ENCODE results near the gene TMEM143. TPM values are rescaled to one million over a fixed set of nuclear protein-coding genes. Genes with fewer than 3 reads are reported as not detected.
"Not testable (repeated sequence)": the region's sequence is repeated elsewhere in the genome, so short reads cannot be mapped to it uniquely, and the experiment has no call there.

Gene TMEM143
- total RNA-seq, 2 experiments from 2014 or later, result 18.9 to 21.5 TPM

DNA sequence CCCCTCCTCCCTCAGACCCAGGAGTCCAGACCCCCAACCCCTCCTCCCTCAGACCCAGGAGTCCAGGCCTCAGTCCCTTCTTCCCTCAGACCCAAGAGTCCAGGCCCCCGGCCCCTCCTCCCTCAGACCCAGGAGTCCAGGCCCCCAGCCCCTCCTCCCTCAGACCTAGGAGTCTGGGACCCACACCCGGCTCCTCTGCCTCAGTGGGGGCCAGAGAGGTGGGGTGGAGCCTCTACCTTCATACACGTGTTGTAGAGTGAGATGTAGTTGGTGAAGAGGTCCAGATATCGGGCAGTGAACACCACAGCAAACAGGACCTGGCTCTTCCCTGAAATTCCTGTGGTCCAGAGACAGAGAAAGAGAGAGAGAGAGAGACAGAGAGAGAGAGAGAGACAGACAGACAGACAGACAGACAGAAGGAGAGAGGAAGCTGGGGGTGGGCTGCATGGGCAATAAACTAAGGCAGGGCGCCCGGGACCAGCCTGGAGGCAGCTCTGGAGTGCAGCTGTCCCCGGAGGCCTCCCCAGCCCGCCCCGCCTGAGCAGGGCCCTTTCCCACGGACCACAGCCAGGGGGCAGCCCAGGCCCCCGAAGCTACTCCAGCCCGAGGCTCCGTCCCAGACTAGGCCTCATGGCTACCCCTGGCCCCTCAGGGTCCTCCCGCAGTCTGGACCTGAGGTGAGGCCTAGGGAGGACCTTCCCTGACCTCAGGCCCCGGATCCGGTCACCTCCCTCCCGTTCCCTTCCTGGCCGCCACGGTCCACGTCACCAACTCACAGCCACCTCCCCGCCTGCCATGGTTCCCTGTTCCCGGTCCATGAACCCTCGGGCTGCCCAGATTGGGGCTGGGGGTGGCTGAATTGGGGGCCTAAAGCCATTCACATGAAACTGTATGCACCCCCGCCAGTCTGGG lies 26.7 kb upstream of the TMEM143 start:
- peak; percentile 83 for DNase-seq
- peaks cover 17% of the 10 kb centered on the region for H3K4me1 Mint-ChIP-seq
- H3K27ac Mint-ChIP-seq, result peak overlapping the region; percentile 93
- ChIA-PET POLR2A (interaction anchor here (1.3 kb wide), 1 partner anchor 27 kb away, joined by 10 read pairs; the partner anchor contains the start of genes SYNGR4 and TMEM143), CTCF (interaction anchor here (0.5 to 2.4 kb wide), 12 partner anchors 11 to 235 kb away, joined by 3 to 17 read pairs (median 6); partner anchors contain the start of genes SYNGR4 and TMEM143)
- peak overlapping the region; percentile 92 for H3K4me3 Mint-ChIP-seq
- H3K9me3 Mint-ChIP-seq (ENCODE audit: low read depth), result no peaks in the 10 kb centered on the region
- ATAC-seq, result peak; percentile 74
- H3K36me3 Mint-ChIP-seq (ENCODE audit: low read depth), result peaks cover 24% of the 10 kb centered on the region
- intact Hi-C loops (cut with DNase I, micrococcal nuclease), result loop anchor here (1.0 to 10.0 kb wide), 7 partner anchors 26 to 229 kb away; partner anchors contain the start of genes SYNGR4 (in 2 of the 2), CYTH2 (in 1 of the 2), GRWD1 (in 1 of the 2) and RPL18 (in 1 of the 2)
- H3K27me3 Mint-ChIP-seq, result peaks cover 14% of the 10 kb centered on the region

DNA sequence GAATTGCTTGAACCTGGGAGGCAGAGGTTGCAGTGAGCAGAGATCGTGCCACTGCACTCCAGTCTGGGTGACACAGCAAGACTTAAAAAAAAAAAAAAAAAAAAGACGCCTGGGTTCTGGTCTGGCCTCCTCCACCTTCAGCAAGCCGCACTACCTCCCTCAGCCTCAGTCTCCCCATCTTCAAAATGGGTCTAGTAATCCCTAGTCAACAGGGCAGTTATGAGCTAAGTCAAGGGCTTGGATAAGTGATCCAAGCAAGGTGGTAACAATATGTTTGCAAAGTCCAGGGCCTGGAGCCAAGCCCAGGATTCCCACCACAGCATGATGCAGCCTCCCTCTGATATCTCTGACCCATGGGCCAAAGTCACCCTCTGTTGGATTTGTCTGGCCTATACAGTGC lies 23.2 kb upstream of the TMEM143 start:
- peaks cover 9% of the 10 kb centered on the region for H3K4me1 Mint-ChIP-seq
- ATAC-seq, result no peak
- POLR2A ChIA-PET, result no interaction called here
- no peak overlapping the region for H3K27ac Mint-ChIP-seq
- CTCF ChIA-PET, result no interaction called here
- intact Hi-C loops (cut with DNase I, micrococcal nuclease), result no loop called here
- no peaks in the 10 kb centered on the region for H3K9me3 Mint-ChIP-seq (ENCODE audit: low read depth)
- DNase-seq, result no peak
- no peak overlapping the region for H3K4me3 Mint-ChIP-seq
- H3K36me3 Mint-ChIP-seq (ENCODE audit: low read depth), result peaks cover 50% of the 10 kb centered on the region
- H3K27me3 Mint-ChIP-seq, result no peaks in the 10 kb centered on the region

DNA sequence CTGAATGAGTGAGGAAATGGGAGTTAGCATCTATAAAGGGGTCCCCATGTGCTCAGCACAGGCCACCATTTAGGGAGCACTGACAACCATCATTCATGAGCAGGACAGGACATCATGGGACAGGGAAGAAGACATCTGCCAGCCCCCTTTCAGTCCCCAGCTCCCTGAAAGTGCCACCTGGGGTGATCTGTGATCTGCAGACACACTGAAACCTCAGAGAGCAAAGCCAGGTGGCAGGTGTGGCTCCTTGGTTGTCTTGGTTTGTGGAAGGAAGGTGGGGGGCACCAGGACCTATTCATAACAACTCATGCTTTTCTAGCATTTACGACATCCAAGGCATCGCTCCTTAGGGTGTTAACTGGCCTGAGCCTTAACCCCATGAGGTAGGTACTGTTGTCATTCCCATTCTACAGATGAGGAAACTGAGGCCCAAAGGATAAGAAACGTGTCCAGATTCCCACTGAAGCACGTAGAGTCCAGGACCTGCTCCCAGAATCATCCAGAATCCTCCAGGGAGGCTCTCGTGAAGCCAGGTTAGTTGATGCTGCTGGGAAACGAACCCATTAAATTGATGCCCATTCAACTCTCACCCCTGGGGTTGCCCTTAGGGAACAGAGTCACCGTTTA lies 21.8 kb upstream of the TMEM143 start:
- no peak for ATAC-seq
- intact Hi-C loops (cut with DNase I, micrococcal nuclease), result no loop called here
- Mint-ChIP-seq H3K27me3 (no peaks in the 10 kb centered on the region), H3K4me1 (peaks cover 6% of the 10 kb centered on the region), H3K27ac (no peak overlapping the region), H3K9me3 (ENCODE audit: low read depth) (no peaks in the 10 kb centered on the region), H3K36me3 (ENCODE audit: low read depth) (peaks cover 56% of the 10 kb centered on the region), H3K4me3 (no peak overlapping the region)
- DNase-seq, result no peak
- ChIA-PET CTCF (interaction anchor here (0.7 kb wide), 1 partner anchor 22 kb away, joined by 3 read pairs; the partner anchor contains the start of genes SYNGR4 and TMEM143), POLR2A (no interaction called here)

DNA sequence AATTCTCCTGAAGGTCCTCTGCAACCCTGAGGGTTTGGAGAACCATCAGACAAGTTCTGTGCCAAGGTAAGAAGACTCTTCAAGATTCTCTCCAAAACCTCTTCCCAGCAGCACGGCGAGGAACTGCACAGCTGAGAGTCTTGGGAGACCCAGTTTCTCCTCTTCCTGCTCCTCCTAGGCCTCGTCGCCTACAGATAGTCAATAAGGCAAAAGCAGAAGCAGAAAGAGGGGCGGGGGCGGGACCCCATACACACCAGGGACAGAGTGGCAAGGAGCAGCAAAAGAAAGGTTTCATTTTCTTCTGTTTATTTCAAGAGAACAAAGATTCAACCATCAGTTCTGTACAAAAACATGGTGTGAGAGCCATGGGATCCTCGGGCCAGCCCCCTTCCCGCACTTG lies 18.5 kb upstream of the TMEM143 start:
- POLR2A ChIA-PET, result interaction anchor here (0.6 kb wide), 1 partner anchor 99 kb away, joined by 5 read pairs; no protein-coding TSS in a partner anchor
- Mint-ChIP-seq H3K27ac (no peak overlapping the region), H3K4me3 (no peak overlapping the region), H3K4me1 (no peaks in the 10 kb centered on the region), H3K9me3 (ENCODE audit: low read depth) (no peaks in the 10 kb centered on the region), H3K27me3 (no peaks in the 10 kb centered on the region), H3K36me3 (ENCODE audit: low read depth) (peaks cover 41% of the 10 kb centered on the region)
- DNase-seq (no peak), ATAC-seq (no peak)
- intact Hi-C loops (cut with DNase I, micrococcal nuclease), result no loop called here
- CTCF ChIA-PET, result interaction anchor here (0.7 kb wide), 1 partner anchor 9 kb away, joined by 3 read pairs; the partner anchor contains the start of gene KDELR1

DNA sequence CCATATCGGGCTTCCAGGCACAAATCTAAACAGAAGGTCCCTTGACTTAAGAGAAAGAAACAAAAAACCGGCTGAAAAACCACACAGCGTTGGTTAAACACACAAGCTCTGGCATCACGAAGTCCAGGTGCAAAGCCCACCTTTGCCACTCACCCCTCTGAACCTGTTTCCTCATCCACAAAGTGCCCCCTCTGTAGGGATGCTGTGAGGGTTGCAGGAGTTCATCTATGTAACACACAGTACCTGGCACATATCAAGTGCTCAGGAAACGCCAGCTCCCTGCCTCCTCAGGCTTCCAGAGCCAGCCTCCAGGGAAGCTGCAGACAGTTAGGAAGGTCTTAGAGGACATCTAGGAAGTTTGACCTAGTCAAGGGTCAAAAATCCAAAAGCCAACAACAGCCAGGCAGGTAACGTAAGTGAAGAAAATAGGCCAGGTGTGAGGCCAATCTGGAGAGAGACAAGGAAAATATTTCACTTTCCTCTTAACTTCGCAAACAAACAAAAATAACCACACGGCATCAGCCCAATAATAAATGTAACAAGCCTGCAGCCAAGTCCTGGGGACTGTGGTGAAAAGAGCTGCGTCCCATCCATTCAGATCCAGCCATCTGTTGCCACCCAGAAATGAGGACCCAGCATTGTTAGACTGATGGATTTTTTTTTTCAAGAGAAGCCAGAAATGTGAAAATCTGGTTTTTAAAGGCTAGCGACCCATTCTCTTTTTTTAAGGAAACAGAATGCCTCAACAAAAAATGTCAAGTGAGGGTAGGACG lies 17.6 kb upstream of the TMEM143 start:
- Mint-ChIP-seq H3K27me3 (no peaks in the 10 kb centered on the region), H3K36me3 (ENCODE audit: low read depth) (peaks cover 35% of the 10 kb centered on the region), H3K4me1 (no peaks in the 10 kb centered on the region), H3K9me3 (ENCODE audit: low read depth) (no peaks in the 10 kb centered on the region), H3K4me3 (no peak overlapping the region), H3K27ac (no peak overlapping the region)
- DNase-seq (no peak), ATAC-seq (no peak)
- ChIA-PET CTCF (interaction anchor here (0.5 to 0.7 kb wide), 2 partner anchors 10 to 35 kb away, joined by 3 to 5 read pairs; partner anchors contain the start of gene KDELR1), POLR2A (no interaction called here)
- intact Hi-C loops (cut with DNase I, micrococcal nuclease), result no loop called here

DNA sequence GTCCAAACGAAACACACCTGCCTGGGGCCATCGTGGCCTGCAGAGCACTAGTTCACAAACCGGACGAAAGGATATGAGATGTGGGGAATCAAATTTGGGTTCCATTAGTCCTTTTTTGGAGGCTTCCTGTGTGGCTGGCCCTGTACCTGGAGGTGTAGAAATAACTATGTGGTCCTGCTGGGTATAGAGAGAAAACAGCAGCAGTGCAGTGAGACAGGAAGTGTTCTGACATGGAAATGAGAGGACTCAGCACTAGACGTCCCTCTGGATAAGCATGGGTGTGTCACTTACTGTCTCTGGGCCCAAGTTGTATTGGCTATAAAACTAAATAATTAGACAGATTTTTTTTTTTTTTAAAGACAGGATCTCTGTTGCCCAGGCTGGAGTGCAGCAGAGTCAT lies 15.3 kb upstream of the TMEM143 start:
- CTCF ChIA-PET, result no interaction called here
- intact Hi-C loops (cut with DNase I, micrococcal nuclease), result no loop called here

DNA sequence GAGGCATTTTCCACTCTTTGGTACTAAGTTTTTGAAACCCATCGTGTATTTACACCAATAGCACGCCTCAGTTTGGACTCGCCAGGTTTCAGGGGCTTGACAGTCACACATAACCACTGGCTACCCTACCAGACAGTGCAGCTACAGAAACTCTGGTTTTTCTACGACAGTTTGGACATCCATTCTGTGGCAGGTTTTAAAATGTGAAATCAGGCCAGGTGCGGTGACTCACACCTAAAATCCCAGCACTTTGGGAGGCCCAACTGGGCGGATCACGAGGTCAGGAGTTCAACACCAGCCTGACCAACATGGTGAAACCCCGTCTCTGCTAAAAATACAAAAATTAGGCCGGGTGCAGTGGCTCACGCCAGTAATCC lies 14.4 kb upstream of the TMEM143 start:
- no peaks in the 10 kb centered on the region for H3K9me3 Mint-ChIP-seq (ENCODE audit: low read depth)
- no peak overlapping the region for H3K27ac Mint-ChIP-seq
- no peaks in the 10 kb centered on the region for H3K27me3 Mint-ChIP-seq
- H3K36me3 Mint-ChIP-seq (ENCODE audit: low read depth), result peaks cover 16% of the 10 kb centered on the region
- POLR2A ChIA-PET, result no interaction called here
- ATAC-seq (no peak), DNase-seq (no peak)
- CTCF ChIA-PET, result no interaction called here
- intact Hi-C loops (cut with DNase I, micrococcal nuclease), result no loop called here
- H3K4me3 Mint-ChIP-seq, result no peak overlapping the region
- H3K4me1 Mint-ChIP-seq, result no peaks in the 10 kb centered on the region

More for the DNA sequence above, 15.3 kb upstream of the TMEM143 start:
- Mint-ChIP-seq H3K27ac (no peak overlapping the region), H3K36me3 (ENCODE audit: low read depth) (peaks cover 23% of the 10 kb centered on the region), H3K9me3 (ENCODE audit: low read depth) (no peaks in the 10 kb centered on the region), H3K4me1 (no peaks in the 10 kb centered on the region), H3K4me3 (no peak overlapping the region), H3K27me3 (no peaks in the 10 kb centered on the region)
- POLR2A ChIA-PET, result no interaction called here
- ATAC-seq (no peak), DNase-seq (no peak)

DNA sequence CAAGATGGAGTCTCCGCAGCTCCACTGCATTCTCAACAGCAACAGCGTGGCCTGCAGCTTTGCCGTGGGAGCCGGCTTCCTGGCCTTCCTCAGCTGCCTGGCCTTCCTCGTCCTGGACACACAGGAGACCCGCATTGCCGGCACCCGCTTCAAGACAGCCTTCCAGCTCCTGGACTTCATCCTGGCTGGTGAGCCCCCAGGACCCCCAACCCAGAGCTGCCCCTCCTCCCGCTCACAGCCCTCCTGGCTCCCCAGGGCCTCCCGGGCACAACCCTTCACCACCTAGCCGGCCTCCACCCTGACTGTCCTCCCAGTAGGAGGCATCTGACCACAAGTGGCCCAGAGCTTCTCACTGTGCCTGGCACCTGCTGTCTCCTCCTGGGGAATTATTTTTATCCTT lies 9.8 kb upstream of the TMEM143 start:
- no peak overlapping the region for H3K4me3 Mint-ChIP-seq
- no peak overlapping the region for H3K27ac Mint-ChIP-seq
- ATAC-seq, result no peak
- no peaks in the 10 kb centered on the region for H3K36me3 Mint-ChIP-seq (ENCODE audit: low read depth)
- DNase-seq, result no peak
- ChIA-PET CTCF (interaction anchor here (0.7 kb wide), 1 partner anchor 235 kb away, joined by 3 read pairs; no protein-coding TSS in a partner anchor), POLR2A (no interaction called here)
- intact Hi-C loops (cut with DNase I, micrococcal nuclease), result no loop called here
- no peaks in the 10 kb centered on the region for H3K27me3 Mint-ChIP-seq
- no peaks in the 10 kb centered on the region for H3K9me3 Mint-ChIP-seq (ENCODE audit: low read depth)
- H3K4me1 Mint-ChIP-seq, result no peaks in the 10 kb centered on the region

DNA sequence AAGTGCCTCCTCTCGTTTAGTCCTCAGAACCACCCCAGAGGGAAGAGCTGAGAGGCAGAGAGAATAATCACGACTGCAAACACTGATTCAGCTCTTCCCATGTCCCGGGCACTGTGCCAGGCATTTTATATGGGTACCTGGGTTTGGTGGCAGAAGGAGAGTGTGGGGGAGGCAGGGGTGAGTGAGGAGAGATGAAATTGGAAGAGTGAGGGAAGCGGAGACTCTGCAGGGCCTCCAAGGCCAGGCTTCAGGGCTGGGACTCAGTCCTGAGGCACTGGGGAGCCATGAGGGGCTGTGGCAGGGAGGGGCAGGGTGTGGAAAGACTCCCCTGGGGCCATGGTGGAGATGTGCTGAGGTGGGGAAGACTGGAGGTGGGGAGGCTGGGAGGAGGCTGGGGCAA lies 9.2 kb upstream of the TMEM143 start:
- Mint-ChIP-seq H3K27ac (no peak overlapping the region), H3K4me3 (no peak overlapping the region), H3K4me1 (no peaks in the 10 kb centered on the region), H3K27me3 (no peaks in the 10 kb centered on the region), H3K36me3 (ENCODE audit: low read depth) (no peaks in the 10 kb centered on the region), H3K9me3 (ENCODE audit: low read depth) (no peaks in the 10 kb centered on the region)
- ATAC-seq (no peak), DNase-seq (no peak)
- POLR2A ChIA-PET, result no interaction called here
- intact Hi-C loops (cut with DNase I, micrococcal nuclease), result no loop called here
- CTCF ChIA-PET, result interaction anchor here (0.6 to 0.7 kb wide), 2 partner anchors 236 to 1160 kb away, joined by 3 read pairs; no protein-coding TSS in a partner anchor

DNA sequence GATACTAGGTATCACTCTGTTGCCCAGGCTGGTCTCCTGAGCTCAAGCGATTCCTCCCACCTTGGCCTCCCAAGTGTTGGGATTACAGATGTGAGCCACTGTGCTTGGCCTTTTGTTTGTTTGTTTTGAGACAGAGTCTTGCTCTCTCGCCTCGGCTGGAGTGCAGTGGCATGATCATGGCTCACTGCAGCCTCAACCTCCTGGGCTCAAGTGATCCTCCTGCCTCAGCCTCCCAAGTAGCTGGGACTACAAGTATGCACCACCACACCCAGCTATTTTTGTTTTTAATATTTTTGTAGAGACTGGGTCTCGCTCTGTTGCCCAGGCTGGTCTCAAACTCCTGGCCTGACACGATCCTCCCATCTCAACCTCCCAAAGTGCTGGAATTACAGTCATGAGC lies 8.0 kb upstream of the TMEM143 start:
- H3K27me3 Mint-ChIP-seq; H3K4me1 Mint-ChIP-seq; intact Hi-C loops (cut with DNase I, micrococcal nuclease); DNase-seq; H3K9me3 Mint-ChIP-seq (ENCODE audit: low read depth); H3K4me3 Mint-ChIP-seq; ATAC-seq; H3K27ac Mint-ChIP-seq; H3K36me3 Mint-ChIP-seq (ENCODE audit: low read depth): not testable (repeated sequence)
- ChIA-PET CTCF (interaction anchor here (0.6 kb wide), 2 partner anchors 20 to 117 kb away, joined by 4 read pairs; no protein-coding TSS in a partner anchor), POLR2A (interaction anchor here (0.7 kb wide), 1 partner anchor 31 kb away, joined by 7 read pairs; no protein-coding TSS in a partner anchor)

DNA sequence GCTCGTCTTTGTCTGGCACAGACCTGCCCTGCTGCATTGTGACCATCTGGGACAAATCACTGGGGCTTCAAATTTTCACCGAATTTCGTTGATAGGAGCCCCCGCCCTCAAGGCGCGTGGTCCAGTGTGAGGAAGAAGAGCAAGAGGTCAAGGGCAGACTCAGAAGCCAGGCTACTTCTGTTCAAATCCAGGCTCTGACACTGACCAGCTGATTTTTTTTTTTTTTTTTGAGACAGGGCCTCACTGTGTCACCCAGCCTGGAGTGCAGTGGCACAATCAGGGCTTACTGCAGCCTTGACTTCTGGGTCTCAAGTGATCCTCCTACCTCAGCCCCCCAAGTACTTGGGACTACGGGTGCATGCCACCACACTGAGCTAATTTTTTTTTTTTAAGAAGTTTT lies 7.6 kb upstream of the TMEM143 start:
- ATAC-seq (no peak), DNase-seq (no peak)
- CTCF ChIA-PET, result interaction anchor here (0.6 kb wide), 2 partner anchors 19 to 20 kb away, joined by 4 read pairs; no protein-coding TSS in a partner anchor
- Mint-ChIP-seq H3K9me3 (ENCODE audit: low read depth) (no peaks in the 10 kb centered on the region), H3K36me3 (ENCODE audit: low read depth) (no peaks in the 10 kb centered on the region), H3K4me3 (no peak overlapping the region), H3K27ac (no peak overlapping the region), H3K4me1 (no peaks in the 10 kb centered on the region), H3K27me3 (no peaks in the 10 kb centered on the region)
- POLR2A ChIA-PET, result interaction anchor here (0.6 to 0.7 kb wide), 2 partner anchors 18 to 31 kb away, joined by 7 to 11 read pairs; no protein-coding TSS in a partner anchor
- intact Hi-C loops (cut with DNase I, micrococcal nuclease), result no loop called here

All from activated CD4-positive, alpha-beta T cell treated with anti-CD3 and anti-CD28 coated beads for 36 hours (primary cell).